Right ventricle myocardium inferior (tissue), 1 donor: Measurements from ENCODE around the gene UROS. TPM values are rescaled to one million over a fixed set of nuclear protein-coding genes. Genes with fewer than 3 reads are reported as not detected.

ENCODE experiments used
- ATAC-seq: fragments of 200-7000 bp; cut with Tn5 transposase; one replicate; pipeline ENCODE4 v1.9.1; 2020; ENCODE audit warnings: mild to moderate bottlenecking, moderate library complexity
- DNase-seq: peaks from one replicate; pipeline ENCODE4 v3.0.0; 2021; ENCODE audit errors: missing footprints
- intact Hi-C: fragments of 100-400 bp; cut with DNase I; formaldehyde crosslinking; loops from one replicate; pipeline ENCODE4 v1.11.0; 2022
- total RNA-seq: library from RNA; stranded (reverse); fragmentation: NEBNext Ultra II Directional; extraction: Animal tissue kit (Norgen Biotek cat#: 25700); gene quantifications from one replicate; pipeline ENCODE4 v1.2.1, GENCODE V29; 2021
- donor health status: DM: no; HTN: yes; CAD: no; lungs with severe emphysema.

Gene UROS
- total RNA-seq, 1 donor from 2014 or later, result 71.8 TPM

DNA sequence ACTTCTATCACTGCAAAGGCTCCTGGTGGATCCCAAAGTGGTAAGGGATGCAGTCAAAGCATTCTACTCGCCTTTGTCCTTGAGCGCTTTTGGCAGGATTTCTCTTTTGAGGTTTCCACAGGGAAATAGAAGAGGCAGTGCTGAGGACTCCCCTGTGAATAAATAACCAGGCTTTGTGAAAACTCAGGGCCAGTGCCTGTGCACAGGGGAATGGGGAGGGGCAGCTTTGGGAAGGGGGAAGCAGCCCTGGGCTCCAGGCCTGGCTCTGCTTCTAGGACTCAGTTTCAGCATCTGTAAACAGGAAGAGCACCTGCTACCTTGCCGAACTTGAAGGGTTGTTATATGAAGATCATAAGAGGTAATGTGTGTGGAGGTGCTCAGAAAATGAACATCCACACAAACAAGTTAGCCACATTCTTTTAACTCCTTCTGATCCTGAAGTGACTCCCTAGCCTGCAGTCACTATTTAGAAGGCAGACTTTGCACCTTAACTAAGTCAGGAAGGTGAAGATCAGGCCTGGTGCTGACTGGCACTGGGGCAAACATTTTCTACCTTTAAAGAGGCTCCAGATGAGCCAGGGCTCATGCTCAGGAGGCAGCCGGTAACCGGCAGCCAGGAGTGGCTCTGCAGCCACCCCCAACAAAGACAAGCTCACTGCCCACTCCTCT is 24.9 kb downstream of the UROS start:
- no peak for ATAC-seq
- no peak for DNase-seq
- intact Hi-C loops, result no loop called here

DNA sequence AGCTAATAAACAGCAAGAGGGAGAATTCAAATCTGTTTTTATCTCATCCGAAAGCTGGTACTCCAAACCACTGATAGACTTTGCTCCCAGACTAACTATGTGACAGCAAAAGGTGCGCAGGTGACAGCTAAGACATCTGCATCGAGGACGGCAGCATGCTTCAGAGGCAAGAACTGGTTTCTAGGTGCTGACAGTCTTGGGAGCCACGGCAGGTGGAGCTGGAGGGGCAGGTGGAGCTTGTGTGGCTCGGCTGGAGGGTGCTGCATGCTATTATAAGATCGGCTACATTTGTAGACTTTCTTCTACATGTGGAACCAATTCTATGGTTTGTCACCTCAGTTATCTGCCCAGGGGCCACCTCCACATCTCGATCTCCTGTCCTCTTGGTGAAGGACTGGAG is 25.6 kb downstream of the UROS start:
- DNase-seq, result no peak
- intact Hi-C loops, result no loop called here
- no peak for ATAC-seq

- ATAC-seq (no peak), DNase-seq (no peak)
- intact Hi-C loops, result no loop called here
Measured at GRCh38 chr10:125795637-125796190, 27.3 kb downstream of the UROS start.

DNA sequence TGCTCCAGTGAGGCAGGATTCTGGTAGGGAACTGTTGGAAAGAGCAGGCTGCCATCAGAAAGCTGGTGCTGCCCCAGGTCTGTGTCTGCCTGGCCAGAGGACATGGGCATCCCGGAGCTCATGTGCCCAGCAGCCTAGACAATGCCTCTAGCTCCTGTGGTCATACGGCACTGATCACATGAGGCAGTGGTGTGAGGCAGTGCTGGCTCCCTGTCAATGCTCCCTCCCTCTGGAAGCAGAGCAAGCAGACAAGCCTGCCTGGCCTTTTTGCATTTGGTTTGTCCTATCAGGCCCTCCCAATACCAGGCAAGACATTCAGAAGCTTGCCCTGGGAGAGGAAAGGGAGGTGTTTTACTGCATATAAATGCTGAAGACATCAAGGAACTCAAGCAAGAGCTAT is 27.9 kb downstream of the UROS start:
- DNase-seq (no peak), ATAC-seq (peak; percentile 72)
- intact Hi-C loops, result no loop called here

- intact Hi-C loops, result no loop called here
- no peak for DNase-seq
- no peak for ATAC-seq
Measured at GRCh38 chr10:125792342-125793300, 30.4 kb downstream of the UROS start.

DNA sequence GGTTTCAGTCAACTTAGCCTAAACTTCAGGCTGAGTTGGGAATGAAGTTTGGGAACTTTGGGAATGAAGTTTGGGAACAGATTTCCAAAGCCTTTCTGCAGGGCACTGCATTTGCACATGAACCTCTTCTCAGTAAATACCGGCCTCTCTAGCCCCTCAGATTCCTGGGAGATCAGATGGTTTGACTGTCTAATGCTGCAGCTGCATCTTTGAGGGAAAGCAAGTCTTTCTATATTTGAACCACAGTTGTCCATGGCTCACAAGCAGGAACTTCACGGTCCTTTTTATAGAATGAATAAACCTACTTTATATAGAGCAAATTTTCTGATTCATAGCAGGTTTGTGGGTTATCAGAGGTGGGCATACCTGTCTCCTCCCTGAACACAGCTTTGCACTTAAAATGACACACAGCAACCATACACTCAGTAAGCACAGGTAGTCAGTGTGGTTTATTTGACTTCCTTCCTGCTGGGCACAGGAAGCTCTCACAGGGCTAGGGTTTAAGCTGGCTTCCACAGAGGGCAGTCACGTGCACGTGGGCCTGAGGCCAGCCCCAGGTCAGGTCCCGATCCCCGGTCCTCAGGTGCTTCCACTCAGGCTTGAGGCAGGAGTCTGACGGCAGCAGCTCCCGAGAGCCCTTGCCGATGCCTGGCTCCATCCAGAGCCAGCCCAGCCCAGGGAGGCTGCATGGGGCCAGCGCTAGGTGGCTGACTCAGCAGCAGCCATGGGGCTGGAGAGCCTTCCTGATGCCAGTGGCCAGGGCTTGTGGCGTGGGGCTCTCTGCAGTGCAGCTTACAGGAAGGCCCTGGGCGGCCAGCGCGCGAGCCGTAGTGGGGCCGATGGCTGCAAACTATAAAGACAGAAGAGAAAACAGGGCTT is 34.7 kb downstream of the UROS start:
- no peak for ATAC-seq
- intact Hi-C loops, result no loop called here
- DNase-seq, result no peak

DNA sequence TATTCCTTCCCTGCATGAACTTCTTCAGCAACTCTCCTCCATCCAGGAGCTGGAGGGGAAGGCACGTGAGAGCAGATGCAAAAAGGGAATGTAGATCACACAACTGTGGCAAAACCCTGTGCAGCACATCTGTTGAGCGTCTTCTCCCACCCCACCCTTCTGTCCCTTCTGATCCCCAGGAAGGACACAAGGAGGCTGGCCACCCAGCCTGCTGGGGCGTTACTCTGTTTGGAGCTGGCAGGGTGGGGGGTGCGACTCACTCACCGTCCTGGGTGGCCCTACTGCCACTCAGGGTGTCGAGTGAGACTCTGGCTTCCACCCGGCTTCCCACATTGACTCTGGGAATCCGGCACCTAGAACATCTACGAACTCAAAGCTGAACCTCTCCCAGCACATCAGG is 37.3 kb downstream of the UROS start:
- DNase-seq (no peak), ATAC-seq (no peak)
- intact Hi-C loops, result no loop called here

DNA sequence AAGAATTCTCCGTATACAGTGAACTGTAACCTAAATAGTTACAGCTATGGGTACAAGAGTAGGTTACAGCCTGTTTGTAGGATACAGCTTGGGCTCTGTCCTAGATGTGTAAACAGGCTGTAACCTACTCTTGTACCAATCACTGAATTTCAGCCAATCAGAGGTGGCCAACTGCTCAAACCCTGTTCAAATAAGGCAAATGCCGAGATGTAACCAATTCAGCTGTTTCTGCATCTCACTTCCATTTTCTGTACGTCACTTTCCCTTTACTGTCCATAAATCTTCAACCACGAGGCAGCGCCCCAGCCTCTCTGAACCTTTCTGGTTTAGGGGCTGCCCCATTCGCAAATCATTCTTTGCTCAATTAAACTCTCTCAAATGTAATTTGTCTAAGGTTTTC is 39.1 kb downstream of the UROS start:
- DNase-seq, result no peak
- intact Hi-C loops, result no loop called here
- no peak for ATAC-seq

DNA sequence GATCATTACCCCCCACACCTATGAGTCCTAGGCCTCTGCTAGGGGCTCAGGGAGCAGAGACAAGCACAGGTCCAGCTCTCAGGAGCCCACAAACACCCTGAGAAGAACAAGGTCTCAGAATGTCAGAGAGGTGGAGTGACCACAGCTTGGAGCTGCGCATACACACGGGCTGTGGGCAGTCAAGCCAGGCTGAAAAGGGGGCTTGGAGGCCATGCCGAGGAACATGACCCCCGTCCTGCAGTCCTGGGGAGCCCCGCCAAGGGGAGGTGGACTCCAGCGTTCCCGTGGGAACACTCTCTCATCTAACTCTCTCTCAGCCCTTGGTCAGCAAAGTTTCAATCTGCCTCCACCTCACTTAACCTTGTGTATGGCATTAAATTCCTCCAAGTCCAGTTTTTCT is 39.6 kb downstream of the UROS start:
- ATAC-seq (no peak), DNase-seq (no peak)
- intact Hi-C loops, result no loop called here

DNA sequence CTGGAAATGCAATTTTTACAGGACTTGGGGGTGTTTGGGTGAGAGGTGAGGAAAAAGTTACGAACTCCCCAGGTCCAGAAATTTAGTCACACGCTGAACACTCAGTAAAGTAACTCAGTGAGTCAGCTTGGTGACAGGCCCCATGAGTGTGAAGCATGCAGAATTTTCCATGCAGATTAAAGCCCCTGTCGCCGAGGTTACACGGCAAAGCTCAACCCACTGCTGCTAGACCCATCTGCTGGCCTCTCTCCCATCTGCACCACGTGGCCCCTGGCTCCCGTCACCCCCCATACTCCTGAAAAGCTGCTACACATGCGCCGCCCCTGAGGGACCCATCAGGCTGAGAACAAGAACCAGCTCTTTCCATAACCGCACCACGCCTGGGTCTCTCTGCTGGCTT is 40.4 kb downstream of the UROS start:
- intact Hi-C loops, result no loop called here
- DNase-seq (no peak), ATAC-seq (no peak)

DNA sequence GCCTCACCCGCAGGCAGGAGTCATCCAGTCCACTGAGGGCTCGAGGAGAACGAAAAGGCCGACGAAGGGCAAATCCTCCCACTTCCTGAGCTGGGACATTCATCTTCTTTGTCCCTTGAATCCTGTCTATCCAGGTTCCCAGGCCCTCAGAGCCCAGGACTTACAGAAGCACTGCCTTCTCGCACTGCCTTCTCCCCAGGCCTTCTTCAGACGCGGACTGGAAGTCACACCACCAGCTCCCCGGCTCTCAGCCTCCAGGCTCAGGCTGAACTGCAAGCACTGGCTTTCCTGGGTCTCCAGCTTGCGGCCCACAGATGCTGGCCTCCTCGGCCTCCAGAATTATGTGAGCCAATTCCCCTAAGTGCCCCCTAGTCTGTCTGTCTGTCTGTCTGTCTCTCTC is 41.0 kb downstream of the UROS start:
- DNase-seq, result no peak
- no peak for ATAC-seq
- intact Hi-C loops, result no loop called here

GRCh38 chr10:125781374-125781773 is 41.7 kb downstream of the UROS start:
- intact Hi-C loops, result no loop called here
- DNase-seq, result no peak
- no peak for ATAC-seq

GRCh38 chr10:125779403-125780327 is 43.4 kb downstream of the UROS start:
- no peak for ATAC-seq
- intact Hi-C loops, result no loop called here
- DNase-seq, result no peak

- no peak for DNase-seq
- no peak for ATAC-seq
- intact Hi-C loops, result no loop called here
Measured at GRCh38 chr10:125778556-125778955, 44.5 kb downstream of the UROS start.

DNA sequence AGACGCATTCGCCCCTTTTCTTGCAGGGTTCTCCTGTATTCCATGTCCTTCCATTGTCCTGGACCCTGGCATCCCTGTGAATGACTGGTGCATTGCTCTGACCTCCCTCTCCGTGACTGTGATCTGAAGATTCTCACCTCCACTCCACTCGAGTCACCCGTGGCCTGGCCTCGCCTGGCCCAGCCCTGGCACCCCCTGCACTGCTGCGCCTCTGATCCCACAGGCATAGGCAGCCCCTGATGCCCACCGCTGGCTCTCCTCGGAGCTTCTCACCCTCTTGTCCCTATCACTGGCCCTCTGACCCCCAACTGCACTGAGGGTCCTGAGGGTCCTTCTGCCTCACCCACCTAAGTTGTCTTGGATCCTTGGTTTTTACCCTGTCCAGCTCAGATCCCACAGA is 45.3 kb downstream of the UROS start:
- intact Hi-C loops, result no loop called here
- ATAC-seq (no peak), DNase-seq (no peak)

DNA sequence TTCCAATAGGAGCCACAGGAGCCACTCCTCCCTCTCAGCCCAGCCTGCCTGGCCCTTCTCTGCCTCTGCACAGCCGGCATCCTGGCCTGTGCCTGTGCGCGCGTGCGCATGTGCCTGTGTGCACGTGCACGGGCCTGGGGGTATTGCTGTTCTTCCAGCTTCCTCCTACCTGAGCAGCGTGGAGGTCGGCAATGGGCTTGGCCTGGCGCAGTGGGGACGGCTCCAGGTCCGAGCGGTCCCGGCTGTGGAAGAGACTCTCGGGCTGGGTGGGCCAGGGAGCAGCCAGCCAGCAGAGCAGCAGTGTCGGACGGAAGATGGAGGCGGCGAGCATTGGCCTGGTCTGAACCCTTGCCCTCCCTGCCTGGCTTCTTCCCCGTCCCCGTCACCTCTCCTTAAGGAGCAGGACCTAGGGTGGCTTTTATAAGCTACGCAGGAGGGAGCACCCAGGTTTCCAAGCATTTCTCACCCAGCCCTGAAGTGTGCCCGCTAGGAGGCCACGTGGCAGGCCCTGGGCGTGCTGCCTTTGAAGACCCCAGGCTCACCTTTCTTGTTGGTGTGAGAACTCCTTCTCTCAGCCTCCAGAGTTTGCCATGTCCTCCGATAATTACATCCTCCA is 47.5 kb downstream of the UROS start, which contains the start of gene MMP21:
MMP21 (minus strand) TSS at position 331 of the 616 bp plus-strand sequence; CDS start at position 331, 0 bp downstream.
- ATAC-seq (no peak), DNase-seq (no peak)
- intact Hi-C loops, result no loop called here

GRCh38 chr10:125774581-125775191 is 48.4 kb downstream of the UROS start:
- intact Hi-C loops, result no loop called here
- ATAC-seq, result no peak

More at GRCh38 chr10:125774581-125775191, 48.4 kb downstream of the UROS start:
- no peak for DNase-seq
